SU-DHL-6 (cell line): ENCODE measurements around the gene UBR2.

ENCODE experiments used
- EZH2phosphoT487 ChIP-seq: fragments of 200-600 bp; sonication (generic), shearing (Covaris generic); conservative IDR thresholded peaks from 2 replicates; pipeline ENCODE4 v1.6.1; 2018; ENCODE audit warnings: mild to moderate bottlenecking, antibody characterized with exemption, low read length, moderate library complexity, mixed read lengths
- TF ChIP-seq, protein P1 (sequence below): fragments of 200-600 bp; sonication (generic); IDR thresholded peaks from one replicate; pipeline ENCODE4 v1.5.1; 2017; ENCODE audit warnings: antibody characterized with exemption, mild to moderate bottlenecking, low read length, moderate library complexity; ENCODE audit not compliant: insufficient read depth, poor library complexity, severe bottlenecking

DNA sequence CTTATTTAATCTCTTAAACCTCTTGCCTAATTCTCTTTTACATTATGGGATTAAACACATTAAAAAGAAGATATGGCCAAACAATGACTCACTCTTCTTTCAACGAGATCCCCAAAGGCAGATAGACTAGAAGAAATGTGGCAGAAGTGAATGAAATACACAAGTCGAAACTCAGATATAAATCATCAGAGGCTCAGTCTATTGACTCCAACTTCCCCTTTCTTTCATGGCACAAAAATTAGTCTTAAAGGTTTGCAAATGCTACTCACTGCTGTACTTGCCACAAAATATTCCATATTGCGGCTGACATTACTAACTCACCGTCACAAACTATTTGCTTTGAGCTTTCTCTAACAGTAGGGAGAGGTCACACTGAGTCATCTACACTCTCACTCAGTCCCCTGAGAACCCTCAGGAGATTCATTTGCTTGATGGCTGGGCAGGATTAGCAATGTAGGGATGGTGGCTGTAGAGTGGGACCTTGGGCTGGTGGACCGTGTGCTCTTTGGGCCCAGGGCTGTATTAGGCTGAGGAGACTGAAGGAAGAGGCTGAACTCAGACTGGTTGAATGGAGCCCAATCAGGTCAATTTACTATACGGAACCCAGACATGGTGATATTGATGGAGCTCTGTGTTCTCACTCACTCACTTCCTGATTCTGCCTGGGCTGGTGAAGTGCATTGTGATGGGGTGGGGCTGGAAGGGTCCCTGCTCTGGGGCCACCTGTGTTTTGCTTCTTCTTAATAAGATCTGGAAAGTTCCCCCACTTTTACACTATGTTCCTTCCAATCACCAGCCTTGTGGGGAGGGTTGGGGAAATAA lies 42.8 kb upstream of the UBR2 start:
- TF ChIP-seq, protein P1, sequence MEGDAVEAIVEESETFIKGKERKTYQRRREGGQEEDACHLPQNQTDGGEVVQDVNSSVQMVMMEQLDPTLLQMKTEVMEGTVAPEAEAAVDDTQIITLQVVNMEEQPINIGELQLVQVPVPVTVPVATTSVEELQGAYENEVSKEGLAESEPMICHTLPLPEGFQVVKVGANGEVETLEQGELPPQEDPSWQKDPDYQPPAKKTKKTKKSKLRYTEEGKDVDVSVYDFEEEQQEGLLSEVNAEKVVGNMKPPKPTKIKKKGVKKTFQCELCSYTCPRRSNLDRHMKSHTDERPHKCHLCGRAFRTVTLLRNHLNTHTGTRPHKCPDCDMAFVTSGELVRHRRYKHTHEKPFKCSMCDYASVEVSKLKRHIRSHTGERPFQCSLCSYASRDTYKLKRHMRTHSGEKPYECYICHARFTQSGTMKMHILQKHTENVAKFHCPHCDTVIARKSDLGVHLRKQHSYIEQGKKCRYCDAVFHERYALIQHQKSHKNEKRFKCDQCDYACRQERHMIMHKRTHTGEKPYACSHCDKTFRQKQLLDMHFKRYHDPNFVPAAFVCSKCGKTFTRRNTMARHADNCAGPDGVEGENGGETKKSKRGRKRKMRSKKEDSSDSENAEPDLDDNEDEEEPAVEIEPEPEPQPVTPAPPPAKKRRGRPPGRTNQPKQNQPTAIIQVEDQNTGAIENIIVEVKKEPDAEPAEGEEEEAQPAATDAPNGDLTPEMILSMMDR: no peak
- no peak for TF ChIP-seq EZH2phosphoT487
